GM12878 (cell line): ENCODE data around the gene NSUN2. TPM values are rescaled to one million over a fixed set of nuclear protein-coding genes. Genes with fewer than 3 reads are reported as not detected.
A peak's percentile ranks its signal among the peaks of the same experiment; 100 is the strongest.

Experiments used
- ATAC-seq: fragments of 200-7000 bp; cut with Tn5 transposase; 3 replicates; pipeline ENCODE4 v1.9.1; 2020; ENCODE audit warnings: mild to moderate bottlenecking, moderate library complexity
- BruUV-seq: library from RNA; stranded (reverse); fragments of 400-500 nt; replicated peaks from 2 replicates; lab custom pipeline; 2021; lab: Mats Ljungman, UMichigan
- CTCF ChIA-PET: fragments of 300-600 bp; sonication (Branson Sonifier 250); formaldehyde crosslinking; extraction: SDS; loops from one replicate; lab custom pipeline; 2021; ENCODE audit warnings: inconsistent platforms; lab: Yijun Ruan, JAX
- POLR2A ChIA-PET: fragments of 350-600 bp; formaldehyde crosslinking; extraction: SDS; loops from one replicate; lab custom pipeline; 2021; ENCODE audit warnings: inconsistent platforms; lab: Charles Lee
- RAD21 ChIA-PET: fragments of 300-600 bp; sonication (Branson Sonifier 250); formaldehyde crosslinking; loops from one replicate; lab custom pipeline; 2023; ENCODE audit warnings: antibody characterized with exemption; ENCODE audit not compliant: unreplicated experiment; lab: Charles Lee
- SMC1A ChIA-PET: fragments of 300-600 bp; sonication (Branson Sonifier 250); formaldehyde crosslinking; loops from one replicate; lab custom pipeline; 2023; ENCODE audit not compliant: unreplicated experiment, uncharacterized antibody; lab: Charles Lee
- DNase-seq: peaks from one replicate; pipeline ENCODE4 v3.0.0-alpha.2; 2011; ENCODE audit warnings: low read depth, low spot score
- FAIRE-seq: peaks from 3 replicates; lab custom pipeline; 2011; peaks lifted over from hg19 to GRCh38; lab: Jason Lieb, UNC
- H2AFZ ChIP-seq: 2 replicates; pipeline ENCODE4 v1.6.0; 2011; ENCODE audit warnings: low read depth, low read length, control low read depth; ENCODE audit not compliant: control insufficient read depth
- H3K27ac ChIP-seq: 2 replicates; pipeline ENCODE4 v1.5.1; 2011; ENCODE audit warnings: control low read depth; ENCODE audit not compliant: control insufficient read depth, insufficient read depth
- H3K27me3 ChIP-seq, 2 experiments: replicated peaks in 1 of 2; 2 replicates each; pipeline versions ENCODE4 v1.6.0 to v1.6.1; 2011; ENCODE audit warnings: low read length in 1 of 2; ENCODE audit not compliant: control insufficient read depth in 2 of 2, insufficient read depth in 2 of 2
- H3K36me3 ChIP-seq, 2 experiments: 2 replicates each; pipeline ENCODE4 v1.5.1; 2011; ENCODE audit warnings: low read length in 1 of 2; ENCODE audit not compliant: control insufficient read depth in 2 of 2, insufficient read depth in 2 of 2
- H3K4me1 ChIP-seq: 2 replicates; pipeline ENCODE4 v1.6.1; 2011; ENCODE audit warnings: mild to moderate bottlenecking, low read length, moderate library complexity, mixed read lengths; ENCODE audit not compliant: control insufficient read depth, insufficient read depth
- H3K4me2 ChIP-seq: 2 replicates; pipeline ENCODE4 v1.6.0; 2011; ENCODE audit warnings: control low read depth; ENCODE audit not compliant: control insufficient read depth, insufficient read depth
- H3K4me3 ChIP-seq: fragments of 200-600 bp; sonication (generic); 2 replicates; pipeline ENCODE4 v1.5.1; 2016
- H3K79me2 ChIP-seq: 2 replicates; pipeline ENCODE4 v1.6.0; 2011; ENCODE audit warnings: low read length; ENCODE audit not compliant: control insufficient read depth, insufficient read depth
- H3K9ac ChIP-seq: 2 replicates; pipeline ENCODE4 v1.8.0; 2011; ENCODE audit warnings: low read length, control low read depth, mixed read lengths; ENCODE audit not compliant: control insufficient read depth, insufficient read depth
- H3K9me3 ChIP-seq: replicated peaks from 3 replicates; pipeline ENCODE4 v1.5.1; 2011; ENCODE audit warnings: mild to moderate bottlenecking, low read length; ENCODE audit not compliant: control insufficient read depth, insufficient read depth
- H4K20me1 ChIP-seq: 2 replicates; pipeline ENCODE4 v1.6.0; 2011; ENCODE audit not compliant: control insufficient read depth, insufficient read depth
- BRCA1 ChIP-seq: IDR thresholded peaks from 2 replicates; pipeline ENCODE4 v1.6.1; 2011; ENCODE audit warnings: low read depth, low read length, improper control_type of control experiment
- CHD1 ChIP-seq: IDR thresholded peaks from 2 replicates; pipeline ENCODE4 v1.6.1; 2012; ENCODE audit warnings: low read depth, low read length, improper control_type of control experiment
- E2F4 ChIP-seq: IDR thresholded peaks from 2 replicates; pipeline ENCODE4 v1.6.1; 2012; ENCODE audit warnings: low read depth, low read length, improper control_type of control experiment
- MTA2 ChIP-seq: fragments of 450-650 bp; IDR thresholded peaks from 2 replicates; pipeline ENCODE4 v1.6.1; 2016; ENCODE audit warnings: low read depth, mild to moderate bottlenecking, moderate library complexity
- NFYA ChIP-seq: IDR thresholded peaks from 2 replicates; pipeline ENCODE4 v1.6.1; 2011; ENCODE audit warnings: low read depth, mild to moderate bottlenecking, low read length, improper control_type of control experiment, borderline replicate concordance
- POLR2A ChIP-seq: IDR thresholded peaks from 2 replicates; pipeline ENCODE4 v1.6.1; 2011; ENCODE audit warnings: low read depth, mild to moderate bottlenecking, low read length
- RAD21 ChIP-seq: IDR thresholded peaks from 2 replicates; pipeline ENCODE4 v1.6.1; 2011; ENCODE audit warnings: mild to moderate bottlenecking, low read depth, low read length, moderate library complexity; ENCODE audit not compliant: insufficient read depth
- RAD51 ChIP-seq: fragments of 450-650 bp; IDR thresholded peaks from 2 replicates; pipeline ENCODE4 v1.6.1; 2016; ENCODE audit warnings: moderate library complexity, mild to moderate bottlenecking, inconsistent platforms
- RFX5 ChIP-seq: IDR thresholded peaks from 2 replicates; pipeline ENCODE4 v1.6.1; 2011; ENCODE audit warnings: low read depth, low read length, improper control_type of control experiment
- SMAD1 ChIP-seq: fragments of 450-650 bp; IDR thresholded peaks from 2 replicates; pipeline ENCODE4 v1.6.1; 2018; ENCODE audit warnings: mild to moderate bottlenecking, low read depth; ENCODE audit not compliant: partially characterized antibody
- SMC3 ChIP-seq: IDR thresholded peaks from 2 replicates; pipeline ENCODE4 v1.6.1; 2011; ENCODE audit warnings: low read length, improper control_type of control experiment, borderline replicate concordance
- ZNF592 ChIP-seq: fragments of 450-650 bp; IDR thresholded peaks from 2 replicates; pipeline ENCODE4 v1.6.1; 2017; ENCODE audit warnings: mild to moderate bottlenecking, moderate library complexity
- WGBS: methylation state at CpG from one replicate; pipeline ENCODE4 v1.1.6; 2016; ENCODE audit warnings: low lambda C conversion rate; ENCODE audit not compliant: insufficient replicate concordance, insufficient coverage; ENCODE audit errors: missing lambda C conversion rate; 5-methylcytosine and 5-hydroxymethylcytosine counted together
- in situ Hi-C: fragments of 300-500 bp; cut with MboI; formaldehyde crosslinking; loops from 9 replicates; pipeline ENCODE4 v1.14.3; 2018; ENCODE audit warnings: mixed read lengths
- intact Hi-C: fragments of 100-400 bp; cut with micrococcal nuclease; formaldehyde crosslinking; loops from one replicate; pipeline ENCODE4 v1.14.2; 2022; ENCODE audit not compliant: unreplicated experiment
- polyA plus RNA-seq, 11 experiments: library from polyadenylated mRNA; depleted of rRNA in 4 of 11; unstranded in 6 of 11; stranded (reverse) in 5 of 11; fragments of >200 nt; fragmentation: Nextera tagmentation in 4 of 11; fragmentation: Illumina TruSeq in 1 of 11; extraction: Ambion mirVana in 4 of 11; extraction: Trizol in 1 of 11; gene quantifications; 1 replicate in 1 of 11; 2 replicates in 10 of 11; pipeline versions ENCODE4 v1.2.1 to v1.2.3, GENCODE V29; 2011 to 2016; ENCODE audit warnings: inconsistent platforms in 2 of 11, missing spikeins in 2 of 11, low read depth in 1 of 11
- total RNA-seq, 4 experiments: library from RNA; depleted of rRNA in 3 of 4; stranded (reverse); fragments of >200 nt in 3 of 4; fragmentation: Illumina TruSeq in 1 of 4; extraction: Trizol in 1 of 4; gene quantifications; 2 replicates each; pipeline versions ENCODE4 v1.2.1 to v1.2.3, GENCODE V29; 2013 to 2021
- TF ChIP-seq, protein P1 (sequence below), 3 experiments: IDR thresholded peaks in 2 of 3; conservative IDR thresholded peaks in 1 of 3; 2 replicates each; pipeline ENCODE4 v1.5.1; 2011; ENCODE audit warnings: low read depth in 3 of 3, low read length in 3 of 3, mild to moderate bottlenecking in 3 of 3, control low read depth in 2 of 3, moderate library complexity in 2 of 3, inconsistent platforms in 1 of 3, mixed read lengths in 1 of 3; ENCODE audit not compliant: control insufficient read depth in 2 of 3, insufficient read depth in 1 of 3; ENCODE audit errors: extremely low read depth in 1 of 3
- TF ChIP-seq, protein P2 (sequence below): fragments of 450-650 bp; conservative IDR thresholded peaks from 2 replicates; pipeline ENCODE4 v1.6.1; 2017; ENCODE audit warnings: mild to moderate bottlenecking, moderate library complexity

NSUN2 gene
- total and polyA plus RNA-seq, 10 of the 15 experiments (the other 5 are each of a cell fraction or from before 2014, with no cell fraction given): 8.0 to 112 (median 91.1) TPM

DNA sequence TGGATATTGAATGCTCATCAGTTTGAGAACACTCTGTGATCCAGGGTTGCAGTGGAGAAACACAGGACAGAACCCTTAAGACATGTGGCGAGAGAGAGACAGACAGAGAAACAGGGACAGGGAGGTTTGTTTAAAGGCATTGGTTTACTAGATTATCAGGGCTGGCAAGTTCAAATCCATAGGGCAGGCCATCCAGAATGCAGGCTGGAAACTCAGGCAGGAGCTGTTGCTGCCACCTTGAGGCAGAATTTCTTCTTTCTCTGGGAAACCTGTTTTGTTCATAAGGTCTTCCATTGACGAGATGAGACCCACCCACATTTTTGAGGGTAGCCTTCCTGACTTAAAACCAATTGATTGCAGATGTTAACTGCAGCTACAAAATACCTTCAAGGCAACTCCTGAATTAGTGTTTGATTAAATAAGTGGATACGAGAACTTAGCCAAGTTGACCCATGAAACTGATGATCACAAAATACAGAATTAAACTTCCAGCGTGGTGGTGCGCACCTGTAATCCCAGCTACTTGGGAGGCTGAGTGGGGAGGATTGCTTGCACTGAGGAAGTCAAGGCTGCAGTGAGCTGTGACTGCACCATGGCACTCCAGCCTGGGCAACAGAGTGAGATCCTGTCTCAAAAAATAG, 55.9 kb downstream of the NSUN2 start:
- H3K4me1 ChIP-seq: no peaks in the 10 kb centered on the region
- intact Hi-C loops: loop anchor here (1.0 to 10.0 kb wide), 4 partner anchors 202 to 1080 kb away; partner anchors contain the start of gene MED10
- 54% methylated on average over 5 of the region's 5 CpGs for WGBS
- H2AFZ ChIP-seq: no peak overlapping the region
- no TSS peak for BruUV-seq
- no peak overlapping the region for H3K4me2 ChIP-seq
- H3K27ac ChIP-seq: no peak overlapping the region
- ATAC-seq (peak; percentile 70), DNase-seq (peak; percentile 4), FAIRE-seq (peak; percentile 18)
- RAD21 ChIA-PET: interaction anchor here (0.6 to 1.3 kb wide), 3 partner anchors 233 to 690 kb away, joined by 3 to 4 read pairs (median 3); no protein-coding TSS in a partner anchor
- in situ Hi-C loops: loop anchor here (25.0 kb wide), 1 partner anchor 1090 kb away; no protein-coding TSS in a partner anchor
- no peak overlapping the region for H3K4me3 ChIP-seq
- no peaks in the 10 kb centered on the region for H3K79me2 ChIP-seq
- H3K9me3 ChIP-seq: no peaks in the 10 kb centered on the region; the same call in 2 of the 3 replicates
- H3K27me3 ChIP-seq: peaks cover 0 to 3% of the 10 kb centered on the region in 2 experiments; a peak in 3 of 4 replicates
- TF ChIP-seq SMC3 (peak; percentile 72), MTA2 (no peak), NFYA (no peak), POLR2A (no peak), BRCA1 (no peak), SMAD1 (no peak), RAD51 (no peak), ZNF592 (no peak), RFX5 (no peak), E2F4 (no peak), CHD1 (no peak), RAD21 (peak; percentile 77)
- TF ChIP-seq, protein P1, sequence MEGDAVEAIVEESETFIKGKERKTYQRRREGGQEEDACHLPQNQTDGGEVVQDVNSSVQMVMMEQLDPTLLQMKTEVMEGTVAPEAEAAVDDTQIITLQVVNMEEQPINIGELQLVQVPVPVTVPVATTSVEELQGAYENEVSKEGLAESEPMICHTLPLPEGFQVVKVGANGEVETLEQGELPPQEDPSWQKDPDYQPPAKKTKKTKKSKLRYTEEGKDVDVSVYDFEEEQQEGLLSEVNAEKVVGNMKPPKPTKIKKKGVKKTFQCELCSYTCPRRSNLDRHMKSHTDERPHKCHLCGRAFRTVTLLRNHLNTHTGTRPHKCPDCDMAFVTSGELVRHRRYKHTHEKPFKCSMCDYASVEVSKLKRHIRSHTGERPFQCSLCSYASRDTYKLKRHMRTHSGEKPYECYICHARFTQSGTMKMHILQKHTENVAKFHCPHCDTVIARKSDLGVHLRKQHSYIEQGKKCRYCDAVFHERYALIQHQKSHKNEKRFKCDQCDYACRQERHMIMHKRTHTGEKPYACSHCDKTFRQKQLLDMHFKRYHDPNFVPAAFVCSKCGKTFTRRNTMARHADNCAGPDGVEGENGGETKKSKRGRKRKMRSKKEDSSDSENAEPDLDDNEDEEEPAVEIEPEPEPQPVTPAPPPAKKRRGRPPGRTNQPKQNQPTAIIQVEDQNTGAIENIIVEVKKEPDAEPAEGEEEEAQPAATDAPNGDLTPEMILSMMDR (IDR thresholded peaks at IDR 0.05 in 2 of 3, conservative IDR thresholded peaks at IDR 0.05 in 1 of 3; ENCODE audit: control insufficient read depth in 2 of 3, extremely low read depth in 1 of 3, insufficient read depth in 1 of 3, low read depth in 3 of 3, low read length in 3 of 3): peak; percentile 49 to 70 (median 53); a peak in 5 of 6 replicates
- TF ChIP-seq, protein P2, sequence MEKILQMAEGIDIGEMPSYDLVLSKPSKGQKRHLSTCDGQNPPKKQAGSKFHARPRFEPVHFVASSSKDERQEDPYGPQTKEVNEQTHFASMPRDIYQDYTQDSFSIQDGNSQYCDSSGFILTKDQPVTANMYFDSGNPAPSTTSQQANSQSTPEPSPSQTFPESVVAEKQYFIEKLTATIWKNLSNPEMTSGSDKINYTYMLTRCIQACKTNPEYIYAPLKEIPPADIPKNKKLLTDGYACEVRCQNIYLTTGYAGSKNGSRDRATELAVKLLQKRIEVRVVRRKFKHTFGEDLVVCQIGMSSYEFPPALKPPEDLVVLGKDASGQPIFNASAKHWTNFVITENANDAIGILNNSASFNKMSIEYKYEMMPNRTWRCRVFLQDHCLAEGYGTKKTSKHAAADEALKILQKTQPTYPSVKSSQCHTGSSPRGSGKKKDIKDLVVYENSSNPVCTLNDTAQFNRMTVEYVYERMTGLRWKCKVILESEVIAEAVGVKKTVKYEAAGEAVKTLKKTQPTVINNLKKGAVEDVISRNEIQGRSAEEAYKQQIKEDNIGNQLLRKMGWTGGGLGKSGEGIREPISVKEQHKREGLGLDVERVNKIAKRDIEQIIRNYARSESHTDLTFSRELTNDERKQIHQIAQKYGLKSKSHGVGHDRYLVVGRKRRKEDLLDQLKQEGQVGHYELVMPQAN: no peak
- TF ChIP-seq, all 136 proteins: peak for 3
- Histone ChIP-seq H3K36me3 (no peaks in the 10 kb centered on the region), H4K20me1 (no peaks in the 10 kb centered on the region), H3K9ac (no peak overlapping the region)
- POLR2A ChIA-PET: interaction anchor here (0.6 kb wide), 1 partner anchor 292 kb away, joined by 3 read pairs; no protein-coding TSS in a partner anchor
- CTCF ChIA-PET: interaction anchor here (0.5 to 1.6 kb wide), 6 partner anchors 9 to 1080 kb away, joined by 3 read pairs; no protein-coding TSS in a partner anchor
- SMC1A ChIA-PET: interaction anchor here (0.5 to 1.9 kb wide), 4 partner anchors 91 to 1080 kb away, joined by 3 to 6 read pairs (median 3); no protein-coding TSS in a partner anchor
